ENCODE results near the gene DUSP3.

The DUSP3 gene

GRCh38 chr17:43784068-43784467, 5.3 kb upstream of the DUSP3 start:
- TF ChIP-seq SPI1 (IDR thresholded peaks at IDR 0.05; ENCODE audit: borderline replicate concordance, low read depth) (no peak), CTCF (IDR thresholded peaks at IDR 0.05; ENCODE audit: insufficient read depth, low read length) (no peak), POLR2AphosphoS5 (IDR thresholded peaks at IDR 0.05; ENCODE audit: low read depth) (no peak), REST (IDR thresholded peaks at IDR 0.05; ENCODE audit: insufficient replicate concordance, low read depth) (no peak), GABPA (IDR thresholded peaks at IDR 0.05; ENCODE audit: low read depth) (no peak)
- no peaks in the 10 kb centered on the region for H3K27me3 ChIP-seq (ENCODE audit: insufficient read depth, poor library complexity, severe bottlenecking)
- no peak overlapping the region for H3K27ac ChIP-seq (replicated peaks)
- H3K4me3 ChIP-seq (replicated peaks; ENCODE audit: insufficient read depth, low read length) = no peak overlapping the region
- DNase-seq (ENCODE audit: low read depth in 1 of 2, low spot score in 1 of 2) = no peak

- H3K27me3 ChIP-seq (ENCODE audit: insufficient read depth, poor library complexity, severe bottlenecking) = no peaks in the 10 kb centered on the region
- no peak for TF ChIP-seq GABPA (IDR thresholded peaks at IDR 0.05; ENCODE audit: low read depth)
- no peak for TF ChIP-seq POLR2AphosphoS5 (IDR thresholded peaks at IDR 0.05; ENCODE audit: low read depth)
- TF ChIP-seq SPI1 (IDR thresholded peaks at IDR 0.05; ENCODE audit: borderline replicate concordance, low read depth) = no peak
- TF ChIP-seq CTCF (IDR thresholded peaks at IDR 0.05; ENCODE audit: insufficient read depth, low read length) = no peak
- no peak for TF ChIP-seq REST (IDR thresholded peaks at IDR 0.05; ENCODE audit: insufficient replicate concordance, low read depth)
- no peak overlapping the region for H3K4me3 ChIP-seq (replicated peaks; ENCODE audit: insufficient read depth, low read length)
- DNase-seq (ENCODE audit: low read depth in 1 of 2, low spot score in 1 of 2) = no peak
- no peak overlapping the region for H3K27ac ChIP-seq (replicated peaks)
These were observed 4.3 kb upstream of the DUSP3 start for GRCh38 chr17:43782913-43783680.

- peak within 1 kb of the TSS; percentile 85 for H3K27ac ChIP-seq (replicated peaks)
- no peak for DNase-seq (ENCODE audit: low read depth in 1 of 2, low spot score in 1 of 2)
- no peak for TF ChIP-seq REST (IDR thresholded peaks at IDR 0.05; ENCODE audit: insufficient replicate concordance, low read depth)
- TF ChIP-seq GABPA (IDR thresholded peaks at IDR 0.05; ENCODE audit: low read depth) = no peak
- no peak for TF ChIP-seq POLR2AphosphoS5 (IDR thresholded peaks at IDR 0.05; ENCODE audit: low read depth)
- no peak for TF ChIP-seq SPI1 (IDR thresholded peaks at IDR 0.05; ENCODE audit: borderline replicate concordance, low read depth)
- no peak for TF ChIP-seq CTCF (IDR thresholded peaks at IDR 0.05; ENCODE audit: insufficient read depth, low read length)
- no peaks in the 10 kb centered on the region for H3K27me3 ChIP-seq (ENCODE audit: insufficient read depth, poor library complexity, severe bottlenecking)
- peak within 1 kb of the TSS; percentile 83 for H3K4me3 ChIP-seq (replicated peaks; ENCODE audit: insufficient read depth, low read length)
These were observed 1.4 kb upstream of the DUSP3 start, which contains the start of gene CFAP97D1 for GRCh38 chr17:43780135-43780534. TSS of gene CFAP97D1 (plus strand) at chr17:43780435. CDS start at chr17:43780463, 28 bp downstream.

All from HL-60 (cell line).